Activated naive CD8-positive, alpha-beta T cell treated with anti-CD3 and anti-CD28 coated beads, Interleukin-2, amount 10 ng/mL, durations not matched to agents 7 days and 5 days (primary cell): ENCODE measurements around the gene MIER2. TPM values are rescaled to one million over a fixed set of nuclear protein-coding genes. Genes with fewer than 3 reads are reported as not detected.
"Not testable (repeated sequence)": the region's sequence is repeated elsewhere in the genome, so short reads cannot be mapped to it uniquely, and the experiment has no call there.

Experiments
- ATAC-seq: fragments of 150-1000 bp; cut with Tn5 transposase; one replicate; pipeline ENCODE4 v1.10.0; 2021; ENCODE audit warnings: low read depth, moderate library complexity
- POLR2A ChIA-PET: fragments of 350-600 bp; sonication (Branson Sonifier 250); formaldehyde crosslinking; loops from one replicate; lab custom pipeline; 2021; ENCODE audit warnings: antibody characterized with exemption; lab: Charles Lee
- DNase-seq: peaks from one replicate; pipeline ENCODE4 v3.0.0; 2021
- H3K27ac Mint-ChIP-seq: one replicate; pipeline ENCODE4 v1.8.0; 2022; ENCODE audit warnings: mild to moderate bottlenecking, mixed read lengths
- H3K27me3 Mint-ChIP-seq: one replicate; pipeline ENCODE4 v1.8.0; 2022; ENCODE audit warnings: mild to moderate bottlenecking, moderate library complexity, mixed read lengths
- H3K36me3 Mint-ChIP-seq: one replicate; pipeline ENCODE4 v1.8.0; 2021; ENCODE audit warnings: mild to moderate bottlenecking, mixed read lengths
- H3K4me1 Mint-ChIP-seq: one replicate; pipeline ENCODE4 v1.8.0; 2021; ENCODE audit warnings: mixed read lengths
- H3K4me3 Mint-ChIP-seq: one replicate; pipeline ENCODE4 v1.8.0; 2022; ENCODE audit warnings: mild to moderate bottlenecking, moderate library complexity, mixed read lengths
- H3K9me3 Mint-ChIP-seq: one replicate; pipeline ENCODE4 v1.8.0; 2021; ENCODE audit warnings: mixed read lengths
- total RNA-seq, 2 experiments: library from RNA; stranded (reverse); gene quantifications; one replicate each; pipeline ENCODE4 v1.2.3, GENCODE V29; 2021

MIER2 gene
- total RNA-seq, 2 experiments from 2014 or later, result 23.4 to 24.9 TPM

- H3K4me1 Mint-ChIP-seq, result peaks cover 9% of the 10 kb centered on the region
- H3K27ac Mint-ChIP-seq, result no peak overlapping the region
- ATAC-seq, result no peak
- POLR2A ChIA-PET, result interaction anchor here (1.4 kb wide), 1 partner anchor 122 kb away, joined by 3 read pairs; no protein-coding TSS in a partner anchor
- H3K9me3 Mint-ChIP-seq, result peaks cover 2% of the 10 kb centered on the region
- no peak overlapping the region for H3K4me3 Mint-ChIP-seq
- H3K27me3 Mint-ChIP-seq, result peaks cover 48% of the 10 kb centered on the region
- no peak for DNase-seq
- no peaks in the 10 kb centered on the region for H3K36me3 Mint-ChIP-seq
These were observed 40.2 kb upstream of the MIER2 start for GRCh38 chr19:384799-385169.

GRCh38 chr19:383922-384798 is 39.6 kb upstream of the MIER2 start:
- Mint-ChIP-seq H3K27ac (no peak overlapping the region), H3K9me3 (peaks cover 2% of the 10 kb centered on the region), H3K4me3 (no peak overlapping the region), H3K4me1 (peaks cover 9% of the 10 kb centered on the region), H3K27me3 (peaks cover 48% of the 10 kb centered on the region), H3K36me3 (no peaks in the 10 kb centered on the region)
- ATAC-seq (no peak), DNase-seq (no peak)
- POLR2A ChIA-PET, result interaction anchor here (1.4 kb wide), 1 partner anchor 122 kb away, joined by 3 read pairs; no protein-coding TSS in a partner anchor

- ATAC-seq (no peak), DNase-seq (no peak)
- Mint-ChIP-seq H3K27ac (no peak overlapping the region), H3K4me1 (peaks cover 9% of the 10 kb centered on the region), H3K4me3 (no peak overlapping the region), H3K36me3 (no peaks in the 10 kb centered on the region), H3K27me3 (peaks cover 44% of the 10 kb centered on the region), H3K9me3 (peaks cover 2% of the 10 kb centered on the region)
- POLR2A ChIA-PET, result no interaction called here
These were observed 38.4 kb upstream of the MIER2 start for GRCh38 chr19:383040-383439.

- POLR2A ChIA-PET, H3K9me3 Mint-ChIP-seq, H3K4me1 Mint-ChIP-seq, H3K27ac Mint-ChIP-seq, H3K36me3 Mint-ChIP-seq, DNase-seq: not testable (repeated sequence)
- peak overlapping the region; percentile 23 for H3K4me3 Mint-ChIP-seq
- ATAC-seq, result peak; percentile 60
- peaks cover 41% of the 10 kb centered on the region for H3K27me3 Mint-ChIP-seq
These were observed 38.0 kb upstream of the MIER2 start for GRCh38 chr19:382578-382977.

- H3K36me3 Mint-ChIP-seq, H3K27ac Mint-ChIP-seq, POLR2A ChIA-PET, ATAC-seq, H3K9me3 Mint-ChIP-seq, H3K4me1 Mint-ChIP-seq, DNase-seq, H3K4me3 Mint-ChIP-seq: not testable (repeated sequence)
- H3K27me3 Mint-ChIP-seq, result peaks cover 37% of the 10 kb centered on the region
These were observed 37.3 kb upstream of the MIER2 start for GRCh38 chr19:381901-382300.

- H3K27me3 Mint-ChIP-seq, result peaks cover 27% of the 10 kb centered on the region
- H3K36me3 Mint-ChIP-seq, H3K4me3 Mint-ChIP-seq, DNase-seq, H3K9me3 Mint-ChIP-seq, ATAC-seq, H3K27ac Mint-ChIP-seq, POLR2A ChIA-PET, H3K4me1 Mint-ChIP-seq: not testable (repeated sequence)
These were observed 36.1 kb upstream of the MIER2 start for GRCh38 chr19:380618-381219.

DNA sequence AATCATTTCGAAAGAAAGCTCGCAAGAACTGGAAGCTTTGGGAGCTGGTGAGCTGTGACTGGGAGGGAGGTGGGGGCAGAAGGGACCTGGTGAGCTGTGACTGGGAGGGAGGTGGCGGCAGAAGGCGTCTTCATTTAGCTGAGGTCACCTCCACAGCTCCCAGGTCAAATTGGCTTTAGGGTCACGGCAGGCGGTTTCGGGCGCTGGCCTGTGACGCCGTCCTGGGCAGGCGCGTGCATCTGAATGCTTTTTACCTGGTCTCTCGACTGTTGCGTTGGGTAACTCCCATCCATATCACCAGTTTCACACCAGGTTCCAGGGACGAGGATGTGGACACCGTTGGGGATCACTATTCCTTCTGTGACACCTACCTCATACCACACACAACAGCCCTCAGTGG is 35.2 kb upstream of the MIER2 start:
- peaks cover 9% of the 10 kb centered on the region for H3K4me1 Mint-ChIP-seq
- H3K9me3 Mint-ChIP-seq, result peaks cover 2% of the 10 kb centered on the region
- H3K36me3 Mint-ChIP-seq, result no peaks in the 10 kb centered on the region
- H3K27me3 Mint-ChIP-seq, result peaks cover 19% of the 10 kb centered on the region
- ATAC-seq (no peak), DNase-seq (no peak)
- H3K4me3 Mint-ChIP-seq, result no peak overlapping the region
- POLR2A ChIA-PET, result no interaction called here
- H3K27ac Mint-ChIP-seq, result no peak overlapping the region

- H3K4me3 Mint-ChIP-seq, result no peak overlapping the region
- H3K27ac Mint-ChIP-seq, result no peak overlapping the region
- H3K36me3 Mint-ChIP-seq, result no peaks in the 10 kb centered on the region
- POLR2A ChIA-PET, result no interaction called here
- DNase-seq (no peak), ATAC-seq (no peak)
- H3K27me3 Mint-ChIP-seq, result peaks cover 10% of the 10 kb centered on the region
- H3K9me3 Mint-ChIP-seq, result peaks cover 2% of the 10 kb centered on the region
- peaks cover 9% of the 10 kb centered on the region for H3K4me1 Mint-ChIP-seq
These were observed 34.1 kb upstream of the MIER2 start for GRCh38 chr19:378706-379105.

DNA sequence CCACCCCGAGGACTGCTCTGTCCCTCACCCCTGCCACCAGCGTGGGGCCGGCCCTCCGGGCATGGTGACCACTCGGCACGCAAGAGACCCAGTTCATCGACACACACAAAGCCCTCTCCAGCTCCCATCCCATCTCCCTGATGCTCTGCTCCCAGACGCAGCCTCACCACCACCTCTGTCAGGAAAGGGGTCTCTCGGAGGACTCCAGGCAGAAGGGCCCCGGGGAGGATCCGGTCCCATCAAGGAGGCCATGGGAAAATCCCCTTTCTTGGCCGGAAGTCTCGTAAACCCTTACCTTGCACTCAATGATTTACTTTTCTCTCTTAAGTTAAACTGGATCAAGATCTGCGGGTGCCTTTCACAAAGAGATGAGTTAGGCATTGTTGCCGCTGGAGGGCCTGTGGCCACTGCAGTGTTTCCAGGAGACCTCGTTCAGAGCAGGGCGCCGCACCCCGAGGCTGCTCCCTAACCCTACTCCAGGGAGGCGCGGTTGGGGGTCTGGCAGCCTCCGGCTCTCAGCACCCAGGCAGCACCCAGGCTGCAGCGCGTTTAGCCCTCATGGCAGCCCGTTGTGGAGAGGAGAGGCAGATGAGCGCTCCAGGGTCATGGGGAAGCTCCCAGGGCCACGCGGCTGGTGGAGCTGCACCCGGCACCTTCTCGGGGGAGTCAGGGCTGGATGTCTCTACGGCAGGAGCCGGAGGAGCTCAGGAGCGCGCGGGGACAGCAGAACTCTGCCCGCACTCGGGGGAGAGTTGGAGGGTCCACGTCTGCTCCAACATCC is 33.4 kb upstream of the MIER2 start:
- Mint-ChIP-seq H3K36me3 (no peaks in the 10 kb centered on the region), H3K27ac (no peak overlapping the region), H3K4me3 (no peak overlapping the region), H3K27me3 (peaks cover 3% of the 10 kb centered on the region), H3K4me1 (peaks cover 6% of the 10 kb centered on the region), H3K9me3 (no peaks in the 10 kb centered on the region)
- POLR2A ChIA-PET, result no interaction called here
- ATAC-seq, result no peak
- no peak for DNase-seq

DNA sequence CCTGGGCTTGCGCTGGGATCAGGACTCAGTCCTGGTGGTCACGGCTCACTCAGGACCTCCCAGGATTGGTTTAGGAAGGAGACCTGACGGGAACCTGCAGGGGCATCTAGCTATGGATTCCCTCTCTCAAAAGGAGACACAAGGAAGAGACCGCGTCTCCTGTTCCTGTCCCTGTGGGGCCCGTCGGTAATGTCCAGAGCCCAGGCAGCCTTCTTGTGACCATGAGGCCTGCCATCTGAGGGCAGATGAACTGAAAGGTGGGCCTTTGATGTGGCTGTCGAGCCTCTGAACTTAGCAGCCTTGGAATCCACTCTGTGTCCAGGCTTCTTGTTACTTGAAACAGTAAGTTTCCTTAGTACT is 31.5 kb upstream of the MIER2 start:
- ATAC-seq (no peak), DNase-seq (no peak)
- POLR2A ChIA-PET, result no interaction called here
- Mint-ChIP-seq H3K27me3 (no peaks in the 10 kb centered on the region), H3K4me3 (no peak overlapping the region), H3K27ac (no peak overlapping the region), H3K4me1 (no peaks in the 10 kb centered on the region), H3K36me3 (no peaks in the 10 kb centered on the region), H3K9me3 (no peaks in the 10 kb centered on the region)

DNA sequence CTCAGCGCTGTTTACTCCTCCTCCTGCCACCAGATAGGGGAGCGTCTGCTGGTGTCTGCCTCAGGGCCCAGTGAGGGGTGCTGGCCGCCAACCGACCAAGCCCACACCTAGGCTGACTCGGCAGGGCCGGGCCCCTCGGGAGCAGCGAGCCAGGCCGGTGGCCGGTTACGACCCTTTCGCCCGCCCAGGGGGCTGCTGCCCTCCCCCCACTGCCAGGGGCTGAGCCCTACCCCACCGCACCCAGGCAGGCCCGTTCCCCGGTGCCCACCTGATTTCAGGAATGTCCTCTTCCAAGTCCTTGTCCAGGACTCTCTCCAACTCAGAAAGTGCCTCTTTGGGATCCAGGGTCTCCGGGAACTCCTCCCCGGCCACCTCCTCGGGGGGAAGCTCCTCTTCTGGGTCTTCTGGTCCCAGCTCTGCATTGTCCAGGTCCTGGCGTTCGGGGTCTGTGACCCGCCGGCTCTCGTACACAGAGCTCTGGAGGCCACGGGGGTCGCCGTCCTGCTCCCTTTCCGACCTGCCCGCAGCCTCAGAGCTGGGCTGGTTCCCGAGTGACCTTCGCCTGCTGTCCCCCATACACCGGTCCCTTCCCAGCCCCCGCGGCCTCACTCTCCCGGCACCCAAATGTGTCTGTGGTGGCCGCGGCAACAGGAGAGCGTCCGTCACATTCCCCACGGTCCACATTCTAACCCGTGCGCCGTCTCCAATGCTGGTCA is 31.0 kb upstream of the MIER2 start:
- Mint-ChIP-seq H3K9me3 (no peaks in the 10 kb centered on the region), H3K4me1 (no peaks in the 10 kb centered on the region), H3K36me3 (no peaks in the 10 kb centered on the region), H3K27me3 (no peaks in the 10 kb centered on the region), H3K4me3 (no peak overlapping the region), H3K27ac (no peak overlapping the region)
- POLR2A ChIA-PET, result no interaction called here
- ATAC-seq (no peak), DNase-seq (no peak)

GRCh38 chr19:374886-375235 is 30.3 kb upstream of the MIER2 start:
- ATAC-seq, result no peak
- DNase-seq, result peak; percentile 16
- Mint-ChIP-seq H3K9me3 (no peaks in the 10 kb centered on the region), H3K36me3 (no peaks in the 10 kb centered on the region), H3K4me3 (no peak overlapping the region), H3K27ac (no peak overlapping the region), H3K4me1 (no peaks in the 10 kb centered on the region), H3K27me3 (no peaks in the 10 kb centered on the region)
- POLR2A ChIA-PET, result no interaction called here

DNA sequence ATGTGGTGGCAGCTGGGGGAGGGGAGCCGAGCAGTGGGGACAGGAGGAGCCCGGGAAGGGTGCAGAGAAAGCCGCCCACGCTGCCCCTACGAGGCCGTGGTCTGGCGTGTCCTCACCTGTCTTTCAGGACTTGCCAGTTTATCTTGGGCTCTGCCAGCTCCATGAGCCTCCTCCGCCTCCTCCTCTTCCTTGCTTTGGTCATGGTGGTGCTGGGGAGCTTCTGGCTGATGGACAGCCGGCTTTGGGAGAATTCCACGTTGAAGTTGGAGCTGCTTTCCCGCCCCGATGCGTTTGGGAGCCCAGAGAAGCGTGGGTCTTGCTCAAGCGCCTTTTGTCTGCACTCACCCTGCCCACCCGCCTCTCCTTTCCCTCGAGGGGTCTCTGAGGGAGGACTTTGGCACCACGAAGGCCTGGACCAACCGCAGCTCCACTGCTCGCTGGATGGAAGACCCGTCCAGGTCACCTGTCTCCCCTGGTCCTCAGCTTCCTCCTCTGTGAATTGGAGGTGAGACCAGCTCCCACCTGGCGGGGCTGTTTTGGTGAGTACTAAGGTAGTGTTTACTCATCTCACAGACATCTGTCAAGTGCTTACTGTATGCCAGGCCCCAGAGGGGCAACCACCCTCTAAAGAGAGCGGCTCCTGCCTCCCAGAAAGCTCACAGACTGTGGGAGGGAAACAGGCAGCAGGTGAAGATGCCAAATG is 29.7 kb upstream of the MIER2 start:
- Mint-ChIP-seq H3K27me3 (no peaks in the 10 kb centered on the region), H3K27ac (no peak overlapping the region), H3K9me3 (no peaks in the 10 kb centered on the region), H3K36me3 (no peaks in the 10 kb centered on the region), H3K4me3 (no peak overlapping the region), H3K4me1 (no peaks in the 10 kb centered on the region)
- DNase-seq (peak; percentile 26), ATAC-seq (no peak)
- POLR2A ChIA-PET, result no interaction called here
